ENCODE data around the gene SIAE.

GRCh38 chr11:124717421-124717785 is 43.9 kb upstream of the SIAE start:
- TF ChIP-seq CTCF (IDR thresholded peaks at IDR 0.05 in 8 of 11, conservative IDR thresholded peaks at IDR 0.05 in 3 of 11) = no peak
- TF ChIP-seq POLR2A (IDR thresholded peaks at IDR 0.05) = no peak

Data from spleen (tissue), 7 donors.